Gastrocnemius medialis (tissue), 4 donors: ENCODE measurements around the gene DDX47.

Source experiments
- CTCF ChIP-seq, 5 experiments: fragments of 450-650 bp in 3 of 5; fragments of 200-600 bp in 2 of 5; sonication (generic) in 2 of 5; IDR thresholded peaks in 4 of 5; conservative IDR thresholded peaks in 1 of 5; 1 replicate in 4 of 5; 2 replicates in 1 of 5; pipeline ENCODE4 v1.5.1; 2016 to 2019; ENCODE audit warnings: antibody characterized with exemption in 5 of 5, mild to moderate bottlenecking in 3 of 5, moderate library complexity in 3 of 5
- POLR2A ChIP-seq, 2 donors: fragments of 450-650 bp; IDR thresholded peaks; one replicate each; pipeline ENCODE4 v1.6.1; 2017; ENCODE audit warnings: antibody characterized with exemption in 2 of 2, mild to moderate bottlenecking in 2 of 2, moderate library complexity in 2 of 2

DNA sequence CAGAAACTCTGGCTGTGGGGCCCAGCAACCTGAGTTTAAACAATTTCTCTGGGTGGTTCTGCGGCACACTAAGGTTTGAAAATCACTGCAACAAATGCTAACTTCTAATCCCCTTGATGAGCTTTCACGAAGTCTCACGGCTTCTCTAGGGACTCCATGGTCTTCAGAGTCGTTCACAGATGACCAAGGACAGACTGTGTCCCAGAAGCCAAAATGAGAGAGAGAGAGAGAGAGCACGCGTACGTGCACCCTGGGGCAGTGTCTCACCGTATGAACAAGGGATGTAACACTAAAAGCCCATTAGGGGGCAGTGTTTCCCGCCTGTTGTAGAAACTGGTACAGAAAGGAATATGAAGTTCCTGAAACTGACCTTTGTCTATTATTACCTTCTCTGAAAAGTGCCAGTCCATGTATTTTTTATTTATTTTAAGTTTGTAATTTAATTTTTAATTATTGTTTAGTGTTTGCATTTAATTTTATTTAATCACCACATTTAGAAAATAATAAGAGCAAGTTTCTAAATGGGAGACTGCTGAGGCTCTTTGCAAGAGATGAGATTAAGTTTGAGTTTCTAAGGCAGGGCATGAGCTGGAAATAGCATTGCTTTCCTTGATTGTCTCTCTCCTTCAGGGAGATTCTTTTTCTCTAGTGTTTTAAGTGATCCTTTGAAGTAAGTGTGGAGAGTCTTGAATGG is 24.3 kb upstream of the DDX47 start:
- TF ChIP-seq CTCF (IDR thresholded peaks at IDR 0.05 in 4 of 5, conservative IDR thresholded peaks at IDR 0.05 in 1 of 5) = peak; percentile 66 to 89 (median 72)
- TF ChIP-seq POLR2A (IDR thresholded peaks at IDR 0.05) = no peak
